ENCODE measurements around the gene MYO18B.

MYO18B gene

GRCh38 chr22:25908755-25909154 lies 166.8 kb downstream of the MYO18B start:
- no peak for DNase-seq

- DNase-seq = no peak
Measured at GRCh38 chr22:25909614-25910387, 167.8 kb downstream of the MYO18B start.

- no peak for DNase-seq
Measured at GRCh38 chr22:25911243-25911972, 169.4 kb downstream of the MYO18B start.

GRCh38 chr22:25919452-25919851 lies 177.5 kb downstream of the MYO18B start:
- no peak for DNase-seq

- no peak for DNase-seq
Measured at GRCh38 chr22:25922141-25922540, 180.2 kb downstream of the MYO18B start.

- DNase-seq = no peak
Measured at GRCh38 chr22:25923914-25924313, 181.9 kb downstream of the MYO18B start.

GRCh38 chr22:25928038-25928437 lies 186.1 kb downstream of the MYO18B start:
- DNase-seq = no peak

- no peak for DNase-seq
Measured at GRCh38 chr22:25929321-25929878, 187.4 kb downstream of the MYO18B start.

- no peak for DNase-seq
Measured at GRCh38 chr22:25930083-25930482, 188.1 kb downstream of the MYO18B start.

GRCh38 chr22:25930788-25931310 lies 188.9 kb downstream of the MYO18B start:
- DNase-seq = no peak

- no peak for DNase-seq
Measured at GRCh38 chr22:25933158-25933788, 191.3 kb downstream of the MYO18B start.

- no peak for DNase-seq
Measured at GRCh38 chr22:25935266-25936058, 193.5 kb downstream of the MYO18B start.

- DNase-seq = no peak
Measured at GRCh38 chr22:25938151-25938550, 196.2 kb downstream of the MYO18B start.

GRCh38 chr22:25939384-25939783 lies 197.4 kb downstream of the MYO18B start:
- no peak for DNase-seq

- DNase-seq = no peak
Measured at GRCh38 chr22:25940479-25940878, 198.5 kb downstream of the MYO18B start.

- no peak for DNase-seq
Measured at GRCh38 chr22:25941365-25941960, 199.5 kb downstream of the MYO18B start.

GRCh38 chr22:25942115-25942855 lies 200.3 kb downstream of the MYO18B start:
- DNase-seq = no peak

- DNase-seq = no peak
Measured at GRCh38 chr22:25942856-25943411, 200.9 kb downstream of the MYO18B start.

GRCh38 chr22:25950111-25950510 lies 208.1 kb downstream of the MYO18B start:
- no peak for DNase-seq

- no peak for DNase-seq
Measured at GRCh38 chr22:25953276-25953675, 211.3 kb downstream of the MYO18B start.

GRCh38 chr22:25953919-25954318 lies 211.9 kb downstream of the MYO18B start:
- DNase-seq = no peak
